Activated CD8-positive, alpha-beta memory T cell treated with anti-CD3 and anti-CD28 coated beads, Interleukin-2, amount 50 U/mL, for 24 hours (primary cell): ENCODE results near the gene PGS1.

Experiments
- DNase-seq: peaks from one replicate; pipeline ENCODE4 v3.0.0-alpha.2; 2020; ENCODE audit errors: extremely low read depth

Gene PGS1

DNA sequence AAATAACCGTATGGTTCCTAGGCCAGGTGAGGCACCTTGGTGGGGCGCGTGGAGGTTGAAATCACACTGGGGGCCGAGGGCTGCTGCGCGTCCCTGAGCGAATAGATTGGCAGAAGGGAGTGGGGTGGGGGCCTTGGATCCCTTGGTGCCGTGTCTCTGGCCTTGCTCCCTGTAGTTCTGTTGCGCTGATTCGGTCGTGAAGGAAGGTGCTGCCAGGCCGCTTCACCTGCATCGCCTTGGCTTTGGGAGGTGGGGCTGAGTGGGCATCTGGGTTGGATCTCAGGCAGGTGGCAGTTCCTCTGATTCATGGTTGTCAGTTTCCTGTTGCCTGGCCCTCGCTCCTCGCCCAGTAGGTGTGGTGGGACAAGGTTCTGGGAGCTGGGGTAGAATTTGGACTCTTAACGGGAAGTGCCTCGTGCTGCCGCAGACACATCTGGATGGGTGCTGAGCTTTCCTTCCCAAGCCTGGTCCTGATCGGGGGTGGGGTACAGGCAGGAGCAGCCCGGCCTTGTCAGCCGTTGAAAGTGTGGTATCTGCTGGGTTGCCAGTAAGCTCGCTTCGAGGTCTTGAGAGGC, 30.1 kb downstream of the PGS1 start:
- no peak for DNase-seq

DNA sequence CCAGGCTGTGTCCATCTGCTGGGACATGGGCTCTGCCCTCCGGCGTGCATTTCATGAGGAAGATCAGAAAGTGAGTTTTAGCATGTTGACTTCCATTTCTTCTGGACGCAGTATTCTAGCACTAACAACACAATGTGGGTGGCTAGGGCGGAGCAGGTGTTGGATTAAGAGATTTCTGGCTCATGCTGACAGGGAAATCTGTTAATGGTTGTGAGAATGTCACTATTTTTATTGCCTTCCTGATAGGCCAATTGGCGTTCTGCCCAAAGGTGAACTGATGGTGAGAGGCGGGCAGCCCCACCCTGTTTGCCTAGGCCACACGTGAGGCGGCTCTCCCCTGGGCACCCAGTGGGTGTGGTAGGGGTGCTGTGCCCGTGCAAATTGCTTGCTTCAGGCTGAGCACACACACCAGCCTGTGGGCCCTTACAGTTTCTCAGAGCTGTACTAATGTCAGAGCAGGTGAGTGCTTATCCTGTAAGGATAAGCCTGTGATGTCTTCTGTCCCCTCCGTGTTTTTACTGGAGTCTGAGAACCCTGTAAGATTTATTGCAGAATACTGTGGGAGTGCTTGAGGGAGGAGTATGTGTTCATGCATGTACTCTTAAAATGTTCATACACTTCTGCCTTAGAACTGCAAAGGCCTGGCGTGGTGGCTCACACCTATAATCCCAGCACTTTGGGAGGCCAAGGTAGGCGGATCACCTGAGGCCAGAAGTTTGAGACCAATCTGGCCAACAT, 30.9 kb downstream of the PGS1 start:
- DNase-seq: no peak

DNA sequence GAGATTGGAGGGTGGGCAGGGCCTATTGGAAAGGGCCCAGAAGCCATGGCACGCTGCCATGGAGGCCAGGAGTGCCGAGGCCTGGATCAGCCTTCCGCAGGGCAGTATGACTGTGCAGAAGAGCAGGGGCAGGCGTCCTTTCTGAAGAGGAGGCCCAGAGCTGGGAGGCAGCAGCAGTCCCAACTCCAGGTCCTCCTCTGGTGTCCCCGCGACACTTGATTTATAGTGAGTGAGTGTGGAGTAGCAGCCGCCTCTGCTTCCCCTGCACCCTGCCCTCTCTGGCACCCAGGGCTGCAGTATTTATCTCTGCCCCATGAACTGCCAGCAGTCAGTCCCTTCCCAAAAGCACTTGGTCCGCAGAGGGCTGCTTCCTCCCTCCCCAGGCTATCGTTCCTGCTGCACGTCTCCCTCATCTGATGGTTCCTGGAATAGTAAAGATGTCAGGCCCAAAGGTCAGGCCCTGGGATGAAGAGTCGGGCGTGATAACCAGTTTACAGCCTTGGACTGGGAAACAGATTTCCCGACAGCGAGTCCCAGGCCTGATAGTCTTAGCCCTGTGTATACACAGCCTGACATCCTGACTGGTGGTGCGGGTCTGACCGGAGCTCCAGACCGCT, 32.9 kb downstream of the PGS1 start:
- no peak for DNase-seq

DNA sequence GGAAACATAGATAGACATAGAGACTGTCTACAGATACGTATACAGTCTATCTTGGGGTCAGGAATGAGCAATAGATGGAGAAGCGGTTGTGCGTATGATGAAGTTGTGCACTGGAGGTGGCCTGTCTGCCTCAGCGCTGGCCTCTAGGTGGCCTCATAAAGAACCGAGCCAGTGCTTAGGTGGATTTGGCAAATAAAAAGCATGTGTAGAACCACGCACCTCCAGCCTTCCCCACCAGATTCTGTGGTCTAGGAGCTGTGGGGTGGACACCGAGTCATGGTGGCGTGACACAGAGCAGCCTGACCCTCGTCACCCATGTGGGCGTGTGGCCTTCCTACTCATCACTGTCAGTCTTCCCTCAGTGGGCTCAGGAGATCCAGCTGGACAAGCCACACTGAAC, 34.0 kb downstream of the PGS1 start:
- DNase-seq: no peak

DNA sequence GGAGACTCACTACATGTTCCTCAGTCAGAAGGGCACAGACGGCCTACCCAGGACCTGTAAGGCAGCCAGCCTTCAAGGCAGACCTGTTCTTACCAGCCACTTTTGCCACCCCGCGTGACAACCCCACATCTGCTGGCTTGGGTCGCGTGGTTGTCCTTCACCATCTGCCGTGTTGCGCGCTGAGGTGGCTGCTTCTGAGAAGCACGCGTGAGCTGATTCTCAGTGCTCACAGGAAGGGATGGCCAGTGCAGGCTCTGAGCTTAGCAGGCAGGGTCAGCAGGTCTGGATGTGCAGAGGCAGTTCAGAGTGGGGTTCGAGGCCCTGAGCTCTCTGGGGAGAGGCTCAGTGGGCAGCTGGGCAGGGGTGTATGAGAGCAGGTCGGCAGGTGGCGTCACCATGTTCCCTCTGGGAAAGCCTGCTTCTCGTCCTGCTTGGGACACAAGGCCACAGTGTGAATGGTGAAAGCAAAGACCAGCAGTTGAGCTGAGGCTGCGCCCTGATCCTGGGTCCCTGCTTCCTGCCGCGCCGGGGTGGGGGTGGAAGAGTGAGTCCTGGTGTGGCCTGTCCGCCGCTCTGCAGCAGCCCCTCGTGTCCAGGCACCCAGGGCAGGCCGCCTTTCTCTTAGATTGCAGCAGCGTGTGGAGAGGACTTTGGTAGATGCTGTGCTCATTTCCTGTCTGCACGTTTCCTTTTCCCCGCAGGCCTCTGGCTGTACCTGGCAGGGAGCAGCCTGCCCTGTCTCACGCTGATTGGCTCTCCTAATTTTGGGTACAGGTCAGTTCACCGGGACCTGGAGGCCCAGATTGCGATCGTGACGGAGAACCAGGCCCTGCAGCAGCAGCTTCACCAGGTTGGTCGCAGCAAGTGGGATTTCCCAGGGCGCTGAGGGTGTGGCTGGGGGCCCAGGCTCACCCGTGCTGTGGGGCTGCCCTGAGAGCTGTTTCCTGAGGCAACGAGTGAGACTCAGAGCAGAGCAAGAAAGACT, 36.0 kb downstream of the PGS1 start:
- DNase-seq: no peak

DNA sequence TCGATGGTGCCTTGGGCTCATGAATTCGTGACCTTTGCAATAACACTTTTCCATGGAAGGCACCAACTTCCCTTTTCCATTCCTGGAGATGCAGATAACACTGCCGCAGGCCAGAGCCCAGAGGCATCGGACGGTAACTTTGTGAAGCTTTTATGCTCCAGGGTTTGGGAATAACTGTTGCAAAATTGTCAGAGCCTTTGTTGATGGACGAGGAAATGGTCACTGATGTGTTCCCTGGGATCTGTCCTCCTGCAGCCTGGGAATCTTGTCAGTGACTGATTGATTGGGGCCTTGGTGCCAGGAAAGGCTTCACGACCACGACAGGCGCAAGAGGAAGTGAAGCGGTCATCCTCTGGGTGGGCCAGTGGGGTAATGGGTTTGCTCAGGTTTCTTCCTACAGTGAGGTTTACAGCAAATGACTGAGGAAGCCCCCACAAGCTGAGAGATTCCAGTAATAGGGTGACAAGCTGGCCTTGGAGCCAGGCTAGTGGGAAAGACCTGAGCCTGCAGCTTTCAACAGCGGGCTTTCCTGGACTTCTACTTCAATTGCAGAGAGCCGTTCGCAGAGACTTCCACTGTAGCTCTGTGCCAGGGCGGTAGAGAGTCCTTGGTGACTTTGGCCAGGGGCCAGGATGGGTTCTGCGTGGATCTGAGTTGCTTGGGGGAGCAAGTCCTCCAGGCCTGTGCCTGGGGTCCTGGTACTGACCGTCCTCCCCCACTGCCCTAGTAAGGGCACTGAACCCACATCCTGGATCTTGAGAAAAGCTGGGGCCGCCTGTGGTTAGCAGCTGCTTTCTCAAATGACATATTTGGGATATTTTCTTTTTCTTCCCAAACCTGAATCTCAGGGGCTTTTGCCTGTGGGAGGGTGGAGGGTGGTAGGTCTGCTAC, 37.6 kb downstream of the PGS1 start:
- no peak for DNase-seq

DNA sequence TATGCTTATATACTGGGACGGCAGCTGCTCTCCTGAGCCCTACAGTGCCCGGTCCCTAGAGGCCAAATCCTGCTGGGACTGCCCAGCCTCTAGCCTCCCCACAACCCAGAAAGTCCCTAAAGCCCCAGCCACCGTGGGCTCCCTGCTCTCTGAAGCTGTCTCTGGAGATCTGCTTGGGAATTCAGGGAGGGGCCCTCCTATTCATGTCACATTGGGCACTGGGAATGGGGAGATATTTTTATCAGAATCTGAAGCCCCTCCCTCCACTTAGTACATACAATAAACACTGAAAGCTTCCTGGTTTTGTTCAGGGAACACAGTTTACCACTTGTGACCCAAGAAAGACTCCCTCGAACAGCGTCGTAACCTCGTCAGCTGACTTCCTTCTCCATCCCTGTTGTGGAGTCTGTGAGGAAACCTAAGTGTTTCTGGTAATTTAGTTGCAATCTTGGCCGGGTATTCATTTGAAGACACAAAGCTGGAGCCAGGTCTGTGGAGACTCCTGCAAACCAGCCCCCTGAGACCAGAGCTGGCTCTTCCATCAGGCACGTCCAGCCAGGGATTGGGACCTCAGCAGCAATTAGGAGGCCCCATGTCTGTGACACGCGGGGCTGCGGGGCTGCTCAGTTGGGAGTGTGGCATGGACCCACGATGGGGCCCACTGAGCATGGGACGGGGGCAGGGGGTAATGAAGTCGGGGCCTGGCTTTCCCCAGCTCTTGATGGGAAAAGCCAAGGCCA, 38.5 kb downstream of the PGS1 start:
- no peak for DNase-seq

DNA sequence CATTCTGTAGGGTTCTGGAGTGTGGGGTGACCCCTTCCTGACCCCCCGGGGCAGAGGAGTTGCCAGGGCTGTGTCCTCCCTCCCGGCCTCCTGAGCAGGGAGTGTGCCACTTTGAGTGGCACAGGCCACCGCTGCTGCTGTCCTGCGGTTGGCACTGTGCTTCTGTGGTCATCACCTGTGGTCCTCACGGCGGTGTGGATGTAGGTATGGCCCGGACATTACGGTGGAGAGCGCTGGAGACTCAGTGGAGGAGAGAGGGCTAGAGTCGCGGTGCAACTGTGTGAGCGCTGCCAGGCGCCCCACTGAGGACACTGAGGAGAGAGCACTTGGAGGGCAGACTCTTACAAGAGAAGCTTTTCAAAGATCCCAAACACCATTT, 39.1 kb downstream of the PGS1 start:
- no peak for DNase-seq

DNA sequence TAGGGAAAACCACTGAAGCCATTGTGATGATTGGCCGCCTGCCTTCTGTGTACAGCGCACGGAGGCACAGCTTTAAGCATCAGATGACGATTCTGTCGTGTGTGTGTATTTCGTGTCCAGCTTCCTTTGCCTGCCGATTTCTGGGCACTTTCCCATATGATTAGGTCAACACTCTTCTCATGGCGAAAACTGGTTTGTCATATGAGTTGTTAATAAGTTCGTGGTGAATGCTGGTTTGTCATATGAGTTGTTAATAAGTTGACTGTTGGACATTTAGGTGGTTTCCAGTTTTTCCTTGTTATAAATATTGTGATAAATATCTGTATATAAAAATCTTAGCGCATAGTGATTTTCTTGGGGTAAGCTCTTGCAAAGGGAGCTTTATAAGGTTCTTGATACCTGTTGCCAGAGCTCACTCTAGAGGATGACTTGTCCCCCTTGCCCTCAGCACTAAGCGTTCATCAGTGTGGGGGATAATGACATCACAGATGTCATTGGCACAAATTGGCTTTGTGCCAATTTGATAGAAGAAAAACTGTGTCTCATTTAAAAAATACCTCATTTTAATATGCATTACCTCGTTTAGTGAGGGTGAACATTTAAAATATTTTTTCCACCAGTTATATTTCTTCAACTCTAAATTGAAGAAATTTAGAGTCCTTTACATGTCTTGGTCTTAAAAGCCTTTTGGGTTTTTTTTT, 40.0 kb downstream of the PGS1 start:
- DNase-seq: no peak

DNA sequence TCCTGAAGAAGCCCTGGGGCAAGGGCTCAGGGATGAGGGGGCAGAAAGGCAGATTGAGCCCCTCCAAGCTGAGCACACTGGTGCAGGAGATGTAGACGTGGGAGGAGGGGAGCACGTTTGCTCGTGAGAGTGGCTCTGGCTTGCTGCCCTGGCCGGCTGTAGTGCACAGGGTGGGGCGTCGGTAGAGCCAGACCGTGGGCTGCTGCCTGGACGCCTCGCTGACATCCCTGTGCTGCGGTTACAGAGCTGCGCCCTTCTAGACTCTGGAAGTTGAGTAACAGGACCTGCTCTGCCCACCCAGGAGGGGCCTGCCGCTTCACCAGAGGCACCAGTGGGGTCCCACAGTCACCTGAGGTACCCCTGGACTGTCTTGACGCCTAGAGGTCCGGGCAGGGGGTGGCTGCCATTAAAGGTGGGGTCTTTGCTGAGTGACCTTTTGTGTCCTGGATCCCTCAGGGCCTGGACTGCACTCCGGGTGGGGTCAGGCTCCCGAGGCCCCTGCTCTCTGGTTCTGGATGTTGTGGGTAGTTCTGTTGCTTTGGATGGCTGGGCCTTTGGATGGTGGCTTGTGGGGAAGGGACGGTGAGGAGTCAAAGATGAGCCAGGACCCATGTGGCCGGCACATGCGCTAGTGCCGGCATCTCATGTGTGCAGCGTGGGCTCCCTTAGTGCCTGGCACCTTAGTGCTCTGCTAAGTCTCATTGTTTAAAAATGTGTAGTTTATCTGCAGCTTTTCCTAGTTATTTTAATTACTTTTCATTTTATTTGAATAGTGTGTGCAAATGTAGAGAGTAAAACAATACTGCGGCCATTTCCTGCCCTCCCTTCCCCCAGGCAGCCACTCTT, 41.7 kb downstream of the PGS1 start:
- DNase-seq: no peak

DNA sequence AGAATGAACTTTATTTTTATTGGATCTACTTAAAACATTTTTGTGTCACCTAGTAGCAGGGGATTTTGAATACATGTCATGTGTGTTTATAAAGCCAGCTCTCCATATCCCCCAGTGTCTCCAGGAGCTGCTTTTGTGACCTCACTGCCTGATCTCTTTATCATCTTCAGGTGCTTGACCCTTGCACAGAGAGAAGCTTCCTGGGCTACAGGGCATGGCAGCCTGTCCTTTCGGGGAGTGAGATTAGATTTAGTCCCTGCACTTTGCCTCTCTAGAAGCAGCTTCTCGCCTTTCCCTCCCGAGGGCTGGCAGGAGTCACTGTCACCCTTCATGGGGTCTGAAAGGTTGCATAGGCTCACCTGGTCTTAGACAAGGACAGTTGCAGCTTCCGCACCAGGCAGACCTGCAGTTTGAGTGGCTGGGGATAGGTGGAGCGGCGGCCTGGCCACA, 42.7 kb downstream of the PGS1 start:
- no peak for DNase-seq

DNA sequence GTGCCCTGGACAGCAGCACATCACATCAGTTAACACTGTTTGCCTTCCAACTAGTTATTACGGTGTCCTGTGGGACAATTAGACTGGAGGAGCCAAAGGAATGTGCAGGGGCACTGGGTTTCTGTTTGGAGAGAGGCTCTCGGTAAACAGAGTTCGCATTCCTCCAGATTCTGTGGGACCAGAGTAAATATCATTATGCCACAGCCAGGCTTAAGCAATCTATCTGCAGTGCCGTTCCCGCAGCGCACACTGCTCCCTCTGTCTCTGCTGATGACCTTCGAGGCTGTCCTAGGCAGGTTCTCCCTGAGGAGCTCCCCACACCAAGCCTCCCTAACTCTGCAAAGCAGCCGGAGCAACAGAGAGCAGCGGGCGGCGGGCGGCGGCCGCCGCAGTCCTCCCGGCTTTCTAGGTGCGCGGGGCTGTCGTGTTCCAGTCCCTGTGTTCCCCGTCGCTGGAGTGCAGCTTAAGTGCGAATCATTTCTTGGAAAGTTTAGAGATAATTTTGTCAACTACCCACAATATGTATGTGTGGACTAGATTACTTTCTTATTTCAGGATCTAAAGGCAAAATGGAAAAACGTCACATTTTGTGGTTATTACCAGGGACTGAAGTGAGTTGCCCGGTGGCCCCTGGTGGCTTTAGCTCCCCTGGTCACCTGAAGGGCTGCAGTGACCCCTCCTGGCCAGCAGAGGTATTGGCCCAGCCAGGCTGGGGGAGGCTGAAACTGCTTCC, 43.3 kb downstream of the PGS1 start:
- DNase-seq: peak; percentile 36

DNA sequence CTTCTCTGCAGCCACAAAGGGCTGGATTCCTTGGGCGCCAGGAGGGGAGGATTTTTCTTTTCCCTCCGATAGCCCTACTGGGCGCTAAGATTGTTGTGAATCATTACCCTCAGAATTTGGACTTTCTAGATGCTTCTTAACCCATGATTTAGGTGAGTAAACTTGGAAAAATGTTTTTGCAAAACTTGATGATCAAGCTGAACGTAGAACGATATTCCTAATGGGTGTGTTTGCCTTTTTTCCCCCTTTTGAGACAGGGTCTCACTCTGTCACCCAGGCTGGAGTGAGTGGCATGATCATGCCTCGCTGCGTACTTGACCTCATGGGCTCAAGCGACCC, 43.8 kb downstream of the PGS1 start:
- no peak for DNase-seq

DNA sequence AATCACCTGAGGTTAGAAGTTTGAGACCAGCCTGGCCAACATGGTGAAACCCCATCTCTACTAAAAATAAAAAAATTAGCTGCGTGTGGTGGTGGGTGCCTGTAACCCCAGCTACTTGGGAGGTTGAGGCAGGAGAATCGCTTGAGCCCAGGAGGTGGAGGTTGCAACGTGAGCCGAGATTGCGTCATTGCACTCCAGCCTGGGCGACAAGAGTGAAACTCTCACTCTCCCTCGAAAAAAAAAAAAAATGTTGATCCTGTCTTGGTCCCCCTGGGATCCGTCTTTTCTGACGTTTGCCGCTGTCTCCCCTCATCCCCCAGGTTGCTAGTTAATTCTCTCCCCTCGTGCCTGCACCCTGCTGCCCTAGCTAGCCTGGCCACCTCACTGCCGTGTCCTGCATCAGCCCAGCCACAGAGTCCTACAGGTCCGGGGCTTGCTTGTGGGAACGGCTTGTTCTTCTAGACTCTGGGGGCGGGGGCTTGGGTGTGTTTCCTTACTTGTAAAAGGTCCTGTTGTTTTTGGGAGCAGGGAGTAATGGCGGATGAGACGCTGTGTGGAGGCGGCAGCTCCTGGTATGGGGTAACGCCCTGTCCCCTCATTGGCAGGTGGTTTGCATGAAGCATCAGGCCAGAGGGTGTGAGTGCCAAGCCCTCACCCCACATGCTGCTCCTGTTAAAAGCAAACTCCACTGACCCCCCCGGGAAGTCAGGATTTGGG, 44.6 kb downstream of the PGS1 start:
- DNase-seq: no peak

DNA sequence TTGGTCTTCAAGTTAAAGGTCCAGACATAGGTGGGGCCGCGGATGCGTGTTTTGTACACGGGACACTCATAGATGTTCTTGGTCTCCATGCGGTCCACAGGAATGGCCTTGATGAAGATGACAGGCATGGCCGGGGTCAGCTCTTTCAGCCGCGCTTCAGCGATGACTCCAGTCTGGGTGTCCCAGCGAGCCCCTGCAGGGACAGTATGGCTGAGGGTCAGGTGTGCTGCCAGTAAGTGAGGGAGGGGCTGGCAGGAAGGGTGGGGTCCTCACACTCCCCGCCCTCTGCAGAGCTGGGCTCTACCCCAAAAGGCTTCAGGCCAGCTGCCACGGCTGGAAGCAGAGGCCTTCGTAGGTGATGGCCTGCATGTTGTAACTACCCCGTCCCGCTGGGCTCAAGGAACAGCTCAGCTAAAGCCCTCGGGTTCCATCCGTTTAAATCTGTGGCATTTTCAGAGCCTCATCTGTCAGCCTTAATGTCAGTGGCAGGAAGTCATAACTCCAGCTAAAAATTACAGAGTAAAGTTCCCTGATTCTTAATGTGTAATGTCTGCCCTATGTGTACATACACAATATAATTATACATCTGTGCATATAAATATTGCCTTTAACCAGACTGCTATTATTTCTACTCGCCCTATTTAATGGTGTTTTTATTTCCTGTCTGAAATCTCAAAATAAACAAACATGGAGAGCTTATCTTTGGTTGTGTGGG, 45.7 kb downstream of the PGS1 start:
- no peak for DNase-seq

DNA sequence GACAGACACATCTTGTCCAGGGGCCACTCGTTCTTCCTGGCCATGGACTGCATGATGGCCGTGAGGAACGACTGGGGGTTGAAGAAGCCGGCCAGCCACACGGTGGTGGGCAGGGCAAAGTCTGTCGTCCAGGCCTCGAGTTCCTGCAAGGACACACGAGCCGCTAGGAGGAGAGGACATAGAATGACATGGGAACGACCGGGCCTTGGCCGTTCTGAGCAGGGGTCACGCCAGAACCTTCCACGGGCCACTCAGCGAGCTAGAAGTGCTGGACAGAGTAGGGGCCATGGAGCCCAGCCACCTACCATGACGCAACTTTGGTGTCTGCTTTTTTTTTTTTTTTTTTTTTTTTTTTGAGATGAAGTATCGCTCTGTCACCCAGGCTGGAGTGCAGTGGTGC, 47.0 kb downstream of the PGS1 start:
- no peak for DNase-seq

DNA sequence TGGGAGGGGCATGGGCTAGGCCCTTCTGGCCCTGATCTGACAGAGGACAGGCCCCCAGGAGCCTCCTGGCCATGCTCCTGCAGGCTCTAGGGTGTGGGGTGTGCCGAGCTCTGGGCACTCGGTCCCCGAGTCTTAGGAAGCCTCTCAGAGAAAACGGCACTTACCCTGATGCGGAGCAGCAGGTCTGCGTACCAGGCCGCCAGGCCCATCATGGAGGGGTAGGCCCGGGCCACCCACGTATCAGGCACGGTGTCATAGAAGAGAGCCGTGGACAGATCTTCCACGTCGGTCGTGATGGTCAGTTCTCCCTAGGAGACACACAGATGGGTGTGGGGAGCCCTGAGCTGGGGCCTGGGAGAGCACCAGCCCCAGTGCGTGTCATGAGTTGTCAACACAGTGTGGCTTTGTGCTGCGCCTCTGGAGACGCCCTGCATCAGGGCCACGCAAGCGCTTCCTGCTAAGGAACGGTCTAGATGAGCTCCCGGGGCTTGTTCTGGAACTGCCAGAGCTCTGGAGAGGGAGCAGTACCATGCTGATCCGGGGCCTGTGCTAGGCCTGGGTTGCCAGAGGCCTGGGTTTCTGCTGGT, 47.9 kb downstream of the PGS1 start:
- DNase-seq: no peak
